Measurements from ENCODE around the gene IL22RA2. TPM values are rescaled to one million over a fixed set of nuclear protein-coding genes. Genes with fewer than 3 reads are reported as not detected.
A peak's percentile ranks its signal among the peaks of the same experiment; 100 is the strongest.
"Not testable (repeated sequence)": the region's sequence is repeated elsewhere in the genome, so short reads cannot be mapped to it uniquely, and the experiment has no call there.

The IL22RA2 gene
- total RNA-seq, 4 donors from 2014 or later = not detected

GRCh38 chr6:137213813-137214212 lies 40.4 kb upstream of the IL22RA2 start:
- WGBS, 2 donors = 76 to 79% methylated on average over 2 of the region's 2 CpGs
- H3K36me3 ChIP-seq = no peaks in the 10 kb centered on the region
- H3K27ac ChIP-seq = peak overlapping the region in 2 of 3 donors; percentile 41 to 42
- no peaks in the 10 kb centered on the region for H3K27me3 ChIP-seq
- DNase-seq = no peak
- intact Hi-C loops (cut with DNase I) = no loop called here
- TF ChIP-seq CTCF (IDR thresholded peaks at IDR 0.05) (no peak), POLR2A (IDR thresholded peaks at IDR 0.05) (no peak)
- H3K4me3 ChIP-seq (replicated peaks in 1 of 3) = no peak overlapping the region
- H3K9me3 ChIP-seq = no peaks in the 10 kb centered on the region
- H3K4me1 ChIP-seq = peaks cover 75 to 80% of the 10 kb centered on the region in 2 donors

- H3K36me3 ChIP-seq = no peaks in the 10 kb centered on the region
These were observed 39.9 kb upstream of the IL22RA2 start for GRCh38 chr6:137213331-137213740.

GRCh38 chr6:137211910-137212309 lies 38.5 kb upstream of the IL22RA2 start:
- Histone ChIP-seq H3K27ac (no peak overlapping the region), H3K9me3 (no peaks in the 10 kb centered on the region), H3K4me3 (replicated peaks in 1 of 3) (no peak overlapping the region), H3K36me3 (no peaks in the 10 kb centered on the region), H3K27me3 (no peaks in the 10 kb centered on the region), H3K4me1 (peaks cover 66 to 72% of the 10 kb centered on the region in 2 donors)
- 93 to 97% methylated on average over 3 of the region's 3 CpGs for WGBS, 2 donors
- TF ChIP-seq POLR2A (IDR thresholded peaks at IDR 0.05) = no peak
- no peak for DNase-seq
- intact Hi-C loops (cut with DNase I) = no loop called here

More at GRCh38 chr6:137213331-137213740, 39.9 kb upstream of the IL22RA2 start:
- intact Hi-C loops (cut with DNase I) = no loop called here
- DNase-seq = no peak
- no peaks in the 10 kb centered on the region for H3K27me3 ChIP-seq
- no peak overlapping the region for H3K4me3 ChIP-seq (replicated peaks in 1 of 3)
- peak overlapping the region in 2 of 3 donors; percentile 41 to 42 for H3K27ac ChIP-seq
- peaks cover 75 to 80% of the 10 kb centered on the region in 2 donors for H3K4me1 ChIP-seq
- H3K9me3 ChIP-seq = no peaks in the 10 kb centered on the region
- 51 to 64% methylated on average over 4 of the region's 4 CpGs for WGBS, 2 donors
- TF ChIP-seq CTCF (IDR thresholded peaks at IDR 0.05) = no peak
- TF ChIP-seq POLR2A (IDR thresholded peaks at IDR 0.05) = no peak

GRCh38 chr6:137210903-137211302 lies 37.5 kb upstream of the IL22RA2 start:
- intact Hi-C loops (cut with DNase I) = no loop called here
- peaks cover 56 to 62% of the 10 kb centered on the region in 2 donors for H3K4me1 ChIP-seq
- TF ChIP-seq POLR2A (IDR thresholded peaks at IDR 0.05) = no peak
- no peak for TF ChIP-seq CTCF (IDR thresholded peaks at IDR 0.05)
- H3K4me3 ChIP-seq (replicated peaks in 1 of 3) = no peak overlapping the region
- no peaks in the 10 kb centered on the region for H3K27me3 ChIP-seq
- DNase-seq = peak in 1 of 2 donors; percentile 19
- H3K9me3 ChIP-seq = no peaks in the 10 kb centered on the region
- H3K27ac ChIP-seq = no peak overlapping the region
- peaks cover 0 to 2% of the 10 kb centered on the region in 2 donors for H3K36me3 ChIP-seq

- TF ChIP-seq POLR2A (IDR thresholded peaks at IDR 0.05) = no peak
- no peak for TF ChIP-seq CTCF (IDR thresholded peaks at IDR 0.05)
- Histone ChIP-seq H3K9me3 (no peaks in the 10 kb centered on the region), H3K36me3 (peaks cover 6 to 21% of the 10 kb centered on the region in 2 donors), H3K27ac (no peak overlapping the region), H3K27me3 (no peaks in the 10 kb centered on the region), H3K4me3 (replicated peaks in 1 of 3) (no peak overlapping the region), H3K4me1 (peaks cover 34 to 36% of the 10 kb centered on the region in 2 donors)
- intact Hi-C loops (cut with DNase I) = no loop called here
- no peak for DNase-seq
- 91 to 98% methylated on average over 7 of the region's 7 CpGs for WGBS, 2 donors
These were observed 34.8 kb upstream of the IL22RA2 start for GRCh38 chr6:137208279-137208678.

GRCh38 chr6:137207457-137207856 lies 34.0 kb upstream of the IL22RA2 start:
- H3K4me3 ChIP-seq (replicated peaks in 1 of 3); H3K27ac ChIP-seq; H3K27me3 ChIP-seq; intact Hi-C loops (cut with DNase I); H3K9me3 ChIP-seq; DNase-seq: not testable (repeated sequence)
- WGBS, 2 donors = 86 to 92% methylated on average over 3 of the region's 3 CpGs
- peaks cover 14 to 28% of the 10 kb centered on the region in 2 donors for H3K36me3 ChIP-seq
- peaks cover 26 to 29% of the 10 kb centered on the region in 2 donors for H3K4me1 ChIP-seq
